OCI-LY7 (cell line): ENCODE data around the gene MON1A.

Experiments used
- EZH2phosphoT487 ChIP-seq: fragments of 200-600 bp; sonication (generic); IDR thresholded peaks from 2 replicates; pipeline ENCODE4 v1.6.1; 2018; ENCODE audit warnings: low read depth, borderline replicate concordance, mild to moderate bottlenecking, mixed run types, antibody characterized with exemption, low read length, moderate library complexity, mixed read lengths
- TF ChIP-seq, protein P1 (sequence below): fragments of 200-600 bp; sonication (generic); conservative IDR thresholded peaks from 2 replicates; pipeline ENCODE4 v1.5.1; 2014; ENCODE audit warnings: mild to moderate bottlenecking, antibody characterized with exemption, low read length, moderate library complexity, mixed read lengths

DNA sequence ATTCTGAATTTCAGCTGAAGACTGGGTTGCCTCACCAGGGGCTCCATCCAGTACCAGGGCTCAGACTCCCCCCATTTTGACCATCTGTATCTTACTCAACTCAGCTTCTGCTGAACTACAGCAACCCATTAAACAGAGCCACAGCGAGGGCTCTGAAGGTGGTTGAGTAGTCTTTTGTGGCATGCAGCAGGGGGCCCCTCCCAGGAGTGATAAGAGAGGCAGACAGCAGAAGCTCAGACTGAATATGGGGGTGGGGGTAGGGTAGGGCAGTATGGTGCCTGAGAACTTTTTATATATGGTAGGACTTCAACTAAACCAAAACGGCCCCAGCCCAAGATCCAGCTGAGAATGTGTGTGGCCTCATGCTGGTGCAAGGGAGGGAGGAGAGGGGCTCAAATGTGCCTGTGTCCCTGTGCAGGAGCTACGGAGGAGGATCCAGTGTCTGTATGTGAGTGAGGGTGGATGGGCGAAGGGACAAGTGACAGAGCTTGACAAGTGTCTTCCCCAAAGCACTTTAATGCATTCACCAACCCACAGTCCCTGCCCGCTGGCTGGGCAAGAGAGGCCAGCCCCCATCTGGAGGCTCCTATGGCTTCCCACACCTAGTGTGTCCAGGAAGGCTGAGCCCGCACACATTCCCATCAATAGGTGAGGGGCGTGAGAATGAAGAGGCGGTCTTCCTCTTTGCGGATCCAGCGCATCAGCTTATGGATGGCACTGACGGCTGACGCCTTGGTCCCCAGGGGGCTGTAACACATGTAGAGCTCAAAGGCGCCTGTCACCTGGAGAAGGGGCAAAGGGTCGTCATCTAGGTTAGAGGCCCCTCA, 21.0 kb downstream of the MON1A start:
- TF ChIP-seq, protein P1, sequence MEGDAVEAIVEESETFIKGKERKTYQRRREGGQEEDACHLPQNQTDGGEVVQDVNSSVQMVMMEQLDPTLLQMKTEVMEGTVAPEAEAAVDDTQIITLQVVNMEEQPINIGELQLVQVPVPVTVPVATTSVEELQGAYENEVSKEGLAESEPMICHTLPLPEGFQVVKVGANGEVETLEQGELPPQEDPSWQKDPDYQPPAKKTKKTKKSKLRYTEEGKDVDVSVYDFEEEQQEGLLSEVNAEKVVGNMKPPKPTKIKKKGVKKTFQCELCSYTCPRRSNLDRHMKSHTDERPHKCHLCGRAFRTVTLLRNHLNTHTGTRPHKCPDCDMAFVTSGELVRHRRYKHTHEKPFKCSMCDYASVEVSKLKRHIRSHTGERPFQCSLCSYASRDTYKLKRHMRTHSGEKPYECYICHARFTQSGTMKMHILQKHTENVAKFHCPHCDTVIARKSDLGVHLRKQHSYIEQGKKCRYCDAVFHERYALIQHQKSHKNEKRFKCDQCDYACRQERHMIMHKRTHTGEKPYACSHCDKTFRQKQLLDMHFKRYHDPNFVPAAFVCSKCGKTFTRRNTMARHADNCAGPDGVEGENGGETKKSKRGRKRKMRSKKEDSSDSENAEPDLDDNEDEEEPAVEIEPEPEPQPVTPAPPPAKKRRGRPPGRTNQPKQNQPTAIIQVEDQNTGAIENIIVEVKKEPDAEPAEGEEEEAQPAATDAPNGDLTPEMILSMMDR = no peak
- no peak for TF ChIP-seq EZH2phosphoT487
